ENCODE measurements around the gene ABR.

DNA sequence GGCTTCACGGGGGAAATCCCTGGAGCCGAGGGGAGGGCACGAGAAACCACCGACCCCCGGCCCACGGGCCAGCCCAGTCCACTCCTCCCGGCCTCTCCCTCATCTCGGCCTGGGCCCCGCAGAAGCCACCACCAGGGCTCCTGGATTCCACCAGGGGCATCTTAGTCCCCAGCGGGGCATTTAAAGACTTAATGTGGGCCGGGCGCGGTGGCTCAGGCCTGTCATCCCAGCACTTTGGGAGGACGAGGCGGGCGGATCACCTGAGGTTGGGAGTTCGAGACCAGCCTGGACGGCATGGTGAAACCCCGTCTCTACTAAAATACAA, 24.1 kb upstream of the ABR start:
- TF ChIP-seq, protein P1, sequence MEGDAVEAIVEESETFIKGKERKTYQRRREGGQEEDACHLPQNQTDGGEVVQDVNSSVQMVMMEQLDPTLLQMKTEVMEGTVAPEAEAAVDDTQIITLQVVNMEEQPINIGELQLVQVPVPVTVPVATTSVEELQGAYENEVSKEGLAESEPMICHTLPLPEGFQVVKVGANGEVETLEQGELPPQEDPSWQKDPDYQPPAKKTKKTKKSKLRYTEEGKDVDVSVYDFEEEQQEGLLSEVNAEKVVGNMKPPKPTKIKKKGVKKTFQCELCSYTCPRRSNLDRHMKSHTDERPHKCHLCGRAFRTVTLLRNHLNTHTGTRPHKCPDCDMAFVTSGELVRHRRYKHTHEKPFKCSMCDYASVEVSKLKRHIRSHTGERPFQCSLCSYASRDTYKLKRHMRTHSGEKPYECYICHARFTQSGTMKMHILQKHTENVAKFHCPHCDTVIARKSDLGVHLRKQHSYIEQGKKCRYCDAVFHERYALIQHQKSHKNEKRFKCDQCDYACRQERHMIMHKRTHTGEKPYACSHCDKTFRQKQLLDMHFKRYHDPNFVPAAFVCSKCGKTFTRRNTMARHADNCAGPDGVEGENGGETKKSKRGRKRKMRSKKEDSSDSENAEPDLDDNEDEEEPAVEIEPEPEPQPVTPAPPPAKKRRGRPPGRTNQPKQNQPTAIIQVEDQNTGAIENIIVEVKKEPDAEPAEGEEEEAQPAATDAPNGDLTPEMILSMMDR (IDR thresholded peaks at IDR 0.05; ENCODE audit: low read length), result no peak
- TF ChIP-seq EZH2 (optimal IDR thresholded peaks at IDR 0.05; ENCODE audit: low read depth, low read length) (no peak), EZH2phosphoT487 (IDR thresholded peaks at IDR 0.05; ENCODE audit: low read length) (no peak)

All from MM.1S (cell line).